Muscle of leg (tissue), 11 donors: Measurements from ENCODE around the gene WIPF2. TPM values are rescaled to one million over a fixed set of nuclear protein-coding genes. Genes with fewer than 3 reads are reported as not detected.
"Not testable (repeated sequence)": the region's sequence is repeated elsewhere in the genome, so short reads cannot be mapped to it uniquely, and the experiment has no call there.

Experiments
- DNase-seq: peaks from one replicate; pipeline ENCODE4 v3.0.0; 2013
- H3K27ac ChIP-seq: one replicate; pipeline ENCODE4 v1.5.1; 2013; ENCODE audit warnings: mild to moderate bottlenecking, low read length, control low read depth
- H3K27me3 ChIP-seq: one replicate; pipeline ENCODE4 v1.6.1; 2013; ENCODE audit warnings: low read length; ENCODE audit not compliant: control insufficient read depth, insufficient read depth
- H3K36me3 ChIP-seq: one replicate; pipeline ENCODE4 v1.6.1; 2013; ENCODE audit warnings: low read length; ENCODE audit not compliant: control insufficient read depth, insufficient read depth
- H3K4me1 ChIP-seq: one replicate; pipeline ENCODE4 v1.6.1; 2013; ENCODE audit warnings: low read length; ENCODE audit not compliant: control insufficient read depth, insufficient read depth
- H3K4me3 ChIP-seq: one replicate; pipeline ENCODE4 v1.5.1; 2013; ENCODE audit warnings: low read length, control low read depth
- H3K9me3 ChIP-seq: replicated peaks from 2 replicates; pipeline ENCODE4 v1.6.1; 2013; ENCODE audit warnings: low read depth, low read length; ENCODE audit not compliant: control insufficient read depth
- WGBS: methylation state at CpG from one replicate; pipeline ENCODE4 v1.1.5; 2013; ENCODE audit warnings: missing lambda C conversion rate; ENCODE audit not compliant: insufficient coverage; 5-methylcytosine and 5-hydroxymethylcytosine counted together
- polyA plus RNA-seq, 8 donors: library from polyadenylated mRNA; unstranded; fragments of 120-200 nt; gene quantifications; one replicate each; pipeline versions ENCODE4 v1.2.1 to v1.2.3, GENCODE V29; 2013; ENCODE audit warnings: inconsistent platforms in 1 of 8, low replicate concordance in 1 of 8; ENCODE audit not compliant: insufficient read length in 8 of 8, insufficient read depth in 1 of 8
- total RNA-seq: library from RNA; stranded (reverse); fragments of 120-200 nt; gene quantifications from one replicate; pipeline ENCODE4 v1.2.4, GENCODE V29; 2013

Gene WIPF2
- total and polyA plus RNA-seq, 9 donors, result 4.6 to 18.0 (median 14.4) TPM

DNA sequence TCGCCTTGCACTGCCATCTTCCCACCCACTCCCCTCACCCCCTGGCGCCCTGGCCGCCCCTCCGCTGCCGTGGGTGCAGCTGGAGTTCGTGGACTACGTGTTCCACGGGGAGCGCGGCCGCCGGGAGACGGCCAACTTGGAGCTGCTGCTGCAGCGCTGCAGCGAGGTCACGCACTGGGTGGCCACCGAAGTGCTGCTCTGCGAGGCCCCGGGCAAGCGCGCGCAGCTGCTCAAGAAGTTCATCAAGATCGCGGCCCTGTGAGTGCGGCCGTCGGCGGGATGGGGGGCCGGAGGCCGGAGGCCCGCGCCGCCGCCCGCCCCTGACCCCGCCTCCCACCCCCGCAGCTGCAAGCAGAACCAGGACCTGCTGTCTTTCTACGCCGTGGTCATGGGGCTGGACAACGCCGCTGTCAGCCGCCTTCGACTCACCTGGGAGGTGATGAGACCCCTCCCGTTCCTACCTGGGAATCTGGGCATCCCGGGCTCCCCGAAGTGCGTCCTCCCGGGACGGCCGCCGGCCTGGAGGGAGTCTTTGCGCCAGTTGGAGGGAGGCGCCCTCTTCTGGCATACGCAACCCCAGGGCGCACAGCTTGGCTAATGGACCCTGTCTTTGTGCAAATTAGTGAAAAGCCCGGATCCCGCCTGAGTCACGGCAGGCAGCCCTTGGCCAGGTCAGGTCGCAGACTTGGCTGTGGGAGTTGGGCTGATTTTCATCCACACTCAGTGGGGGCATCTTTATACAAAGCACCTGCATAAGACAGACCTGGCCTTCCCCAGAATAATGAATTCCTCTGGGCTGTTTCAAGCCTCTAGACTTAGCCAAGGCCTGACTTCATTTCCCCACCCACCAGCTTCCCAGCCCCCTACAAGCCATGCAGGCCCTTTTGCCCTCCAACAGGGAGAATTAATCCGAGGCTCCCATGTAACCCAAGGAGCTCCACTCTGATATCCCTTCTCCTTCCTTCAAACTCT lies 27.6 kb upstream of the WIPF2 start:
- Histone ChIP-seq H3K27ac (peak overlapping the region; percentile 7), H3K9me3 (no peaks in the 10 kb centered on the region), H3K4me3 (peak overlapping the region; percentile 52), H3K36me3 (peaks cover 4% of the 10 kb centered on the region), H3K27me3 (peaks cover 5% of the 10 kb centered on the region), H3K4me1 (peaks cover 39% of the 10 kb centered on the region)
- WGBS, result under 1% methylated on average over 57 of the region's 60 CpGs
- peak; percentile 75 for DNase-seq

DNA sequence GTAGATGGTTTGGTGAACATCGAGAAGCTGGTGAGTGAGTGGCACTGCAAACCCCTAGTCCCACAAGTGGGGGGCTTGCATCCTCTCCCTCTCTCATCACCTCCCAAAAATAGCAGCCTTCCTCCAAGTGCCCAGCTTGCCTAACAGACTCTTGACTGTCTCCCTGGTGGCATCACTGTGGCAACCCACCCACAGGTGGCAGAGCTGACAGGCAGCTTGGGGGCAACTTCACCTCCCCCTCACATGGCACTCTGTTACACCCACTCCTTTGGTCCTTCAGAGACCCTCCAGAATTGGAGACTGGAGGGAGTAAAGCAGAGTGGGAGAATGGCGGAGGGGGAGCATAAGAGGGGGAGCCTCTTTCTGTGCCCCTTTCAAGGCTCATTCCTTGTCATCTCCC lies 26.1 kb upstream of the WIPF2 start:
- Histone ChIP-seq H3K27ac (no peak overlapping the region), H3K27me3 (peaks cover 5% of the 10 kb centered on the region), H3K9me3 (no peaks in the 10 kb centered on the region), H3K4me3 (no peak overlapping the region), H3K36me3 (peaks cover 4% of the 10 kb centered on the region), H3K4me1 (peaks cover 39% of the 10 kb centered on the region)
- 100% methylated on average over 1 of the region's 2 CpGs for WGBS
- no peak for DNase-seq

GRCh38 chr17:40194821-40195220 lies 24.3 kb upstream of the WIPF2 start:
- Histone ChIP-seq H3K4me3 (no peak overlapping the region), H3K27ac (peak overlapping the region; percentile 54), H3K27me3 (peaks cover 5% of the 10 kb centered on the region), H3K36me3 (no peaks in the 10 kb centered on the region), H3K9me3 (no peaks in the 10 kb centered on the region), H3K4me1 (peaks cover 39% of the 10 kb centered on the region)
- WGBS, result no CpG with 5 or more reads among the region's 2 CpGs
- DNase-seq, result peak; percentile 60

GRCh38 chr17:40197550-40197949 lies 21.6 kb upstream of the WIPF2 start:
- no peak overlapping the region for H3K27ac ChIP-seq
- no peak for DNase-seq
- peaks cover 21% of the 10 kb centered on the region for H3K4me1 ChIP-seq
- no peaks in the 10 kb centered on the region for H3K36me3 ChIP-seq
- no peaks in the 10 kb centered on the region for H3K9me3 ChIP-seq
- WGBS, result no CpG with 5 or more reads among the region's 1 CpG
- no peak overlapping the region for H3K4me3 ChIP-seq
- H3K27me3 ChIP-seq, result no peaks in the 10 kb centered on the region

DNA sequence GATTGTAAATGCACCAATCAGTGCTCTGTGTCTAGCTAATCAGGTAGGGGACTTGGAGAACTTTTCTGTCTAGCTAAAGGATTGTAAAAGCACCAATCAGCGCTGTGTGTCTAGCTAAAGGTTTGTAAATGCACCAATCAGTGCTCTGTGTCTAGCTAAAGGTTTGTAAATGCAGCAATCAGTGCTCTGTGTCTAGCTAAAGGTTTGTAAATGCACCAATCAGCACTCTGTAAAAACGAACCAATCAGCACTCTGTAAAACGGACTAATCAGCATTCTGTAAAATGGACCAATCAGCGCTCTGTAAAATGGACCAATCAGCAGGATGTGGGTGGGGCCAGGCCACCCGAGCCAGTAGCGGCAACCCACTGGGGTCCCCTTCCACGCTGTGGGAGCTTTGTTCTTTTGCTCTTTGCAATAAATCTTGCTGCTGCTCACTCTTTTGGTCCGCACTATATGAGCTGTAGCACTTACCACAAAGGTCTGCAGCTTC lies 21.1 kb upstream of the WIPF2 start:
- H3K27me3 ChIP-seq, DNase-seq, H3K9me3 ChIP-seq, H3K27ac ChIP-seq, H3K4me3 ChIP-seq, H3K36me3 ChIP-seq: not testable (repeated sequence)
- 53% methylated on average over 7 of the region's 8 CpGs for WGBS
- H3K4me1 ChIP-seq, result peaks cover 21% of the 10 kb centered on the region

- DNase-seq, result no peak
- H3K4me1 ChIP-seq, result peaks cover 21% of the 10 kb centered on the region
- no peaks in the 10 kb centered on the region for H3K36me3 ChIP-seq
- no peak overlapping the region for H3K27ac ChIP-seq
- H3K27me3 ChIP-seq, result no peaks in the 10 kb centered on the region
- H3K9me3 ChIP-seq, result no peaks in the 10 kb centered on the region
- 79% methylated on average over 3 of the region's 5 CpGs for WGBS
- H3K4me3 ChIP-seq, result no peak overlapping the region
Observed at GRCh38 chr17:40198576-40198975, 20.5 kb upstream of the WIPF2 start.

- 94% methylated on average over 3 of the region's 4 CpGs for WGBS
- Histone ChIP-seq H3K27me3 (no peaks in the 10 kb centered on the region), H3K4me1 (no peaks in the 10 kb centered on the region), H3K27ac (no peak overlapping the region), H3K4me3 (no peak overlapping the region), H3K36me3 (no peaks in the 10 kb centered on the region), H3K9me3 (no peaks in the 10 kb centered on the region)
- no peak for DNase-seq
Observed at GRCh38 chr17:40203131-40203530, 16.0 kb upstream of the WIPF2 start.

GRCh38 chr17:40206193-40206592 lies 12.9 kb upstream of the WIPF2 start:
- not testable (repeated sequence) for DNase-seq, H3K36me3 ChIP-seq, H3K27me3 ChIP-seq, H3K4me1 ChIP-seq, H3K4me3 ChIP-seq, H3K9me3 ChIP-seq, H3K27ac ChIP-seq
- 100% methylated on average over 3 of the region's 8 CpGs for WGBS

DNA sequence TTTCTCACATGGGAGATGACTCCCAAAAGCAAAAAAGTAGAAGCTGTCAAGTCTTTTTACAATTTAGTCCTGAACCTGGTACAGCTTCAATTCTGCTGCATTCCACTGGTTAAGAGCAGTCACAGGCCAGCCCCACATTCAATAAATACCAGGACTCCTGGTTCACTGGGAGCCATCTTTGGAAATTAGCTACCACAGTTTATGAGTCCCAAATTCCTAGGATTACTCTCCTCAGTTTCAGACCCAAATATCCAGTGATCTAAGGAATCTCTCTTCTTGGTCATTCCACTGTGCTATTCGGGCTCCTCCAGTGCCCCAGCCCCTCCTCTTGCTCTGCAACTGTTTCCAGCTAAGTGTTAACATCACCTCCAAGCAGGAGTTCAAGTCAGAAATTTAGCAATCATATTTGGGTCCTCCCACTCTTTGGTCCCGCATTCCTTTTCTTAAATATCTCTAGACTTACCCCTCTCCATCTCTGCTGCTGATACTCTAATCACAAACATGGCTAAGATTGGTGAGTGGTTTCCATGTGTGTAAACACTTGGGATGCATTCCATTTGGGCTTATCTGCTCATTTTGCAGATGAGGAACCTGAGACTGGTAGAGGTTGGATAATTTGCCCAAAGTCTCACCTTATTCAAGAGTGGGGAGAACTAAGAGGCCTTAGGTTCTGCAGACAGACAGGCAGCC lies 9.6 kb upstream of the WIPF2 start:
- no peak for DNase-seq
- no peak overlapping the region for H3K4me3 ChIP-seq
- no peaks in the 10 kb centered on the region for H3K9me3 ChIP-seq
- H3K27me3 ChIP-seq, result no peaks in the 10 kb centered on the region
- H3K27ac ChIP-seq, result no peak overlapping the region
- no peaks in the 10 kb centered on the region for H3K4me1 ChIP-seq
- H3K36me3 ChIP-seq, result no peaks in the 10 kb centered on the region
- WGBS, result 73% methylated on average over 2 of the region's 2 CpGs

DNA sequence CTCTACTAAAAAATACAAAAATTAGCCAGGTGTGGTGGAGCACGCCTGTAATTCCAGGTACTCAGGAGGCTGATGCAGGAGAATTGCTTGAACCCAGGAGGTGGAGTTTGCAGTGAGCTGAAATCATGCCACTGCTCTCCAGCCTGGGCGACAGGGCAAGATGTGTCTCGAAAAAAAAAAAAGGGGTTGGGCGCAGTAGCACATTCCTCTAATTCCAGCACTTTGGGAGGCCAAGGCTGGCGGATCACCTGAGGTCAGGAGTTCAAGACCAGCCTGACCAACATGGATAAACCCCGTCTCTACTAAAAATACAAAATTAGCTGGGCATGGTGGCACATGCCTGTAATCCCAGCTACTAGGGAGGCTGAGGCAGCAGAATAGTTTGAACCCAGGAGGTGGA lies 5.2 kb upstream of the WIPF2 start:
- not testable (repeated sequence) for H3K9me3 ChIP-seq, H3K36me3 ChIP-seq, H3K27me3 ChIP-seq, H3K4me3 ChIP-seq, H3K27ac ChIP-seq, H3K4me1 ChIP-seq, DNase-seq
- WGBS, result 96% methylated on average over 4 of the region's 6 CpGs
